Activated T-helper 17 cell treated with anti-CD3 and anti-CD28 coated beads, Interleukin-2, amount 50 U/mL, for 72 hours (primary cell): ENCODE results near the gene OLFM3. TPM values are rescaled to one million over a fixed set of nuclear protein-coding genes. Genes with fewer than 3 reads are reported as not detected.

ENCODE experiments used
- ATAC-seq: fragments of 150-1000 bp; cut with Tn5 transposase; replicated peaks from 2 replicates; pipeline ENCODE4 v1.10.0; 2021; ENCODE audit warnings: mild to moderate bottlenecking, moderate library complexity
- H3K27ac Mint-ChIP-seq: one replicate; pipeline ENCODE4 v1.8.0; 2022; ENCODE audit warnings: mixed read lengths
- H3K27me3 Mint-ChIP-seq: one replicate; pipeline ENCODE4 v1.8.0; 2022; ENCODE audit warnings: mixed read lengths
- H3K36me3 Mint-ChIP-seq: one replicate; pipeline ENCODE4 v1.8.0; 2022; ENCODE audit warnings: low read depth, mild to moderate bottlenecking, mixed read lengths
- H3K4me1 Mint-ChIP-seq: one replicate; pipeline ENCODE4 v1.8.0; 2022; ENCODE audit warnings: mixed read lengths
- H3K4me3 Mint-ChIP-seq: one replicate; pipeline ENCODE4 v1.8.0; 2022; ENCODE audit warnings: mild to moderate bottlenecking, mixed read lengths
- H3K9me3 Mint-ChIP-seq: one replicate; pipeline ENCODE4 v1.8.0; 2022; ENCODE audit warnings: mixed read lengths
- total RNA-seq, 2 donors: library from RNA; stranded (reverse); gene quantifications; one replicate each; pipeline ENCODE4 v1.2.3, GENCODE V29; 2022

The OLFM3 gene
- total RNA-seq, result not detected

DNA sequence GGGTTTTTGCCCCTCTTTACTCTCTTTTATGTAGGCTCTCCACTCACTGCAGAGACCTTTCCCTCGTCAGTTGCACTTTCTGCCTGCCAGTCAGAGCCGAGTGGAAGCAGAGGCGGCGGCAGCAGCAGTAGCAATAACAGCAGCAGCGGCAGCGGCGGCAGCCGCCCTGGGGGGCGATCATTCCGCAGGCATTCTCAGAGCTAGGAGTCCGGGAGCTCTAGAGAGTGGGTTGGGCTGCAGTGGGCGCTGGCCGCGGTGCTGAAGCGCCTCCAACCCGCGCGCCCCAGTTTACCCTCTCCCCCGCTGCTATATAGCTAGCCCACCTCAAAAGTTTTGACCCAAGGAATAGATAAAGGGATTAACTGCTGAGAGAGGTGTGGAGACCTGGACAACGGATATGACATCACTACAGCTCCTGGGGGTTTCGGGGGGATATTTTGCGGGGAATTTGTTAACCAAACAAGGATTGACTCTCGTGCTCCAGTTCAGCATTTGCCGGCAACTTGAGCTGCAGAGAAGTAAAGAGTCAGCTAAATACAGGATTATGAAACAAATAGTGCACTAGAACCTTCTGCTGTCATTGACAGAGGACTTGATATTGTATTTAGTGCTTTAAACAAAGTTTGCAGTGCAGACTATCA is at the start of gene OLFM3:
TSS of gene OLFM3 (minus strand) at position 102 of the 641 bp plus-strand sequence.
- H3K36me3 Mint-ChIP-seq, result no peaks in the 10 kb centered on the region
- no peaks in the 10 kb centered on the region for H3K9me3 Mint-ChIP-seq
- peaks cover 12% of the 10 kb centered on the region for H3K27me3 Mint-ChIP-seq
- no peaks in the 10 kb centered on the region for H3K4me1 Mint-ChIP-seq
- ATAC-seq, result no peak
- no peak within 1 kb of the TSS for H3K4me3 Mint-ChIP-seq
- H3K27ac Mint-ChIP-seq, result no peak within 1 kb of the TSS

GRCh38 chr1:102045752-102046151 is 49.0 kb upstream of the OLFM3 start:
- H3K27ac Mint-ChIP-seq, result no peak overlapping the region
- H3K27me3 Mint-ChIP-seq, result no peaks in the 10 kb centered on the region
- ATAC-seq, result no peak
- H3K9me3 Mint-ChIP-seq, result no peaks in the 10 kb centered on the region
- H3K36me3 Mint-ChIP-seq, result no peaks in the 10 kb centered on the region
- no peaks in the 10 kb centered on the region for H3K4me1 Mint-ChIP-seq
- no peak overlapping the region for H3K4me3 Mint-ChIP-seq

DNA sequence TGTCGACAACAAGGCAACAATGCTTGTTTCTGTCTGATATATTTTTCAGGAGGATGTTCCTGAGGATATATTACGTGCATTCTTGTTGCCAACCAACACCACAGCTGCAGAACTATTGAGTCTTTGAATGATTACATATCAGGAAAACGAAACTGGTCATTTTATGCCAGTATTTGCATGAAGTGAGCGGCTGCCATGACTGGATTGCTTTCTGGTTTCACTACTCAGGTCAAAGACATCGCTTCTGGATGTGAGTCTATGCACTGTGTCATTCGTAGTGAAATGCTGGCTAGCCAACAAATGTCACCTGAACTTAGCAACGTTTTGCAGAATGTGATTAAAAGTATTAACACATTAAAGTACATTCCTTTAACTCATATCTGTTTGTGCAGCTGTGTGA is 35.8 kb upstream of the OLFM3 start:
- Mint-ChIP-seq H3K9me3 (no peaks in the 10 kb centered on the region), H3K4me3 (no peak overlapping the region), H3K4me1 (no peaks in the 10 kb centered on the region), H3K27me3 (no peaks in the 10 kb centered on the region), H3K27ac (no peak overlapping the region), H3K36me3 (no peaks in the 10 kb centered on the region)
- no peak for ATAC-seq

GRCh38 chr1:102019530-102019929 is 22.8 kb upstream of the OLFM3 start:
- Mint-ChIP-seq H3K4me1 (no peaks in the 10 kb centered on the region), H3K36me3 (no peaks in the 10 kb centered on the region), H3K27ac (no peak overlapping the region), H3K27me3 (no peaks in the 10 kb centered on the region), H3K4me3 (no peak overlapping the region), H3K9me3 (no peaks in the 10 kb centered on the region)
- ATAC-seq, result no peak

DNA sequence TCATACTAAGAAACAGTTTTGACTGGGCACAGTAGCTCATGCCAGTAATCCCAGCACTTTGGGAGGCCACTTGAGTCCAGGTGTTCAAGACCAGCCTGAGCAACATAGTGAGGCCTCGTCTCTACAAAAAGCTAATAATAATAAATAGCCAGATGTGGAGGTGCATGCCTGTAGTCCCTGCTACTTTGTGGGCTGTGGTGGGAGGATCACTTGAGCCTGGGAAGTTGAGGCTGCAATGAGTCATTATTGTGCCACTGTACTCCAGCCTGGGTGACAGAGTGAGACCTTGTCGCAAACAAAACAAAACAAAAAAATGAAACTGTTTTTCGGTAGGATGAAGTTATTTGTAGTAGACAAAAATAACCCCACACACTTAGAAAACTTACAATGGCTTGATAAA is 19.0 kb upstream of the OLFM3 start:
- H3K9me3 Mint-ChIP-seq, result no peaks in the 10 kb centered on the region
- no peak overlapping the region for H3K4me3 Mint-ChIP-seq
- H3K4me1 Mint-ChIP-seq, result no peaks in the 10 kb centered on the region
- H3K27me3 Mint-ChIP-seq, result no peaks in the 10 kb centered on the region
- H3K36me3 Mint-ChIP-seq, result no peaks in the 10 kb centered on the region
- H3K27ac Mint-ChIP-seq, result no peak overlapping the region
- ATAC-seq, result no peak

- ATAC-seq, result no peak
- no peak overlapping the region for H3K27ac Mint-ChIP-seq
- H3K27me3 Mint-ChIP-seq, result no peaks in the 10 kb centered on the region
- no peak overlapping the region for H3K4me3 Mint-ChIP-seq
- H3K9me3 Mint-ChIP-seq, result peaks cover 4% of the 10 kb centered on the region
- H3K36me3 Mint-ChIP-seq, result no peaks in the 10 kb centered on the region
- no peaks in the 10 kb centered on the region for H3K4me1 Mint-ChIP-seq
Observed at GRCh38 chr1:102002057-102002456, 5.3 kb upstream of the OLFM3 start.

DNA sequence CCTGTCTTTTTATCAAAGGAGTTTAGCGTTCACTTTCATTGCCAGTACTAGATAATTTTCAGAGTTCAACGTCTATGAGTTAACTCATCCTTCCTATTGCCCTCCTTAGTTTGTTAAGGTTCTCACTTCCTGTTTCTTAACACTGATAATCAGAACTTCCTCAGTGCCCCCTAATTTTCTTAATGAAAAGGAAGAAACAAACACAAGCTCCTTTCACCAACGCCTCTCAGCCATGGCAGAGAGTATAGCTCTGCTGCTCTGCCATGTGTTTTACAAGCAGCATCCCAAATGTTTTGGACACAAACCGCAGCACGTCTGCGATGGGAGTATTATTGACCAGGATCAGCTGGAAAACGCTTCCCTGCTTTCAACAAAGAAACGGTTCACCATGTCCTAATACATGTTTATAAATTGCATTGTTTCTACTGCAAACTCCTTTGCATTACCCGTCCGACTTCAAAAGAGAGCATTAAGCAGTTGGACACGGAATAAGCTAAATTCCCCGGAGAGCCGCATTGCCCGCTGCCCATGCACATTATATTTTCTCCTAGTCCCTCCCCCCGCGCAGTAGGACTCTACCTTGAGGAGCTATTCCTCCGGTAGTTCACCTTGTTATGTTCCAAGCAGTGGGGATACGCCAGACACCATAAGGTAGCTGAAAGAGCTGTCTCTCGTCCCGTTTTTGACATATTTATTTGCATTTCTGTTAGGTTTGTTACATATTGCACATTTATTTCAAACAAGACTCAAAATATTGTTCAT is 561 bp downstream of the OLFM3 start:
- Mint-ChIP-seq H3K27ac (no peak overlapping the region), H3K27me3 (peaks cover 12% of the 10 kb centered on the region), H3K4me1 (no peaks in the 10 kb centered on the region), H3K4me3 (no peak overlapping the region), H3K36me3 (no peaks in the 10 kb centered on the region), H3K9me3 (no peaks in the 10 kb centered on the region)
- no peak for ATAC-seq

- Mint-ChIP-seq H3K36me3 (no peaks in the 10 kb centered on the region), H3K27ac (no peak overlapping the region), H3K9me3 (no peaks in the 10 kb centered on the region), H3K4me1 (no peaks in the 10 kb centered on the region), H3K4me3 (no peak overlapping the region), H3K27me3 (peaks cover 12% of the 10 kb centered on the region)
- no peak for ATAC-seq
Observed at GRCh38 chr1:101993710-101994109, 3.0 kb downstream of the OLFM3 start.

- H3K4me3 Mint-ChIP-seq, result no peak overlapping the region
- no peak overlapping the region for H3K27ac Mint-ChIP-seq
- no peaks in the 10 kb centered on the region for H3K4me1 Mint-ChIP-seq
- H3K27me3 Mint-ChIP-seq, result peaks cover 12% of the 10 kb centered on the region
- no peaks in the 10 kb centered on the region for H3K9me3 Mint-ChIP-seq
- H3K36me3 Mint-ChIP-seq, result no peaks in the 10 kb centered on the region
- ATAC-seq, result no peak
Observed at GRCh38 chr1:101992821-101993575, 3.7 kb downstream of the OLFM3 start.

GRCh38 chr1:101980974-101981373 is 15.8 kb downstream of the OLFM3 start:
- Mint-ChIP-seq H3K27ac (no peak overlapping the region), H3K4me3 (no peak overlapping the region), H3K27me3 (no peaks in the 10 kb centered on the region), H3K36me3 (no peaks in the 10 kb centered on the region), H3K9me3 (no peaks in the 10 kb centered on the region), H3K4me1 (no peaks in the 10 kb centered on the region)
- ATAC-seq, result no peak

DNA sequence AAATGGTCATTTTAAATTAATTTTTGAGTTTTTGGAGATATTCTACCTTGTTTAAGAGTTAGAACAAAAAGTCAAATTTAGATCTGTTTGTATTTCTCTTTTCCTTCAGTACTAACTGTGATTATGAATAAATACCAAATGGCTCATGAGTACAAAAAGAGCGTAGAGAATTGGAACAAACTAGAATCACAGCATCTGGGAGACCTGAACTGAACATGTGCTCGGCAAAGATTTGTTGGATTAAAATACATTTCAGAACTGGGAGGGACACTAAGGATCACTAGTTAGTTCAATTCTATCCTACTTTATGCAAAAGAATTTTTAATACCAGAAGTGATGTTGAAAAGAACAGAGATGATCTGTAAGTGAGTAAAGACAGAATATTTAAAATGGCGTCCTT is 19.5 kb downstream of the OLFM3 start:
- no peak for ATAC-seq
- Mint-ChIP-seq H3K27ac (no peak overlapping the region), H3K27me3 (no peaks in the 10 kb centered on the region), H3K4me1 (no peaks in the 10 kb centered on the region), H3K9me3 (no peaks in the 10 kb centered on the region), H3K36me3 (no peaks in the 10 kb centered on the region), H3K4me3 (no peak overlapping the region)

- Mint-ChIP-seq H3K36me3 (no peaks in the 10 kb centered on the region), H3K9me3 (no peaks in the 10 kb centered on the region), H3K4me1 (no peaks in the 10 kb centered on the region), H3K4me3 (no peak overlapping the region), H3K27ac (no peak overlapping the region), H3K27me3 (no peaks in the 10 kb centered on the region)
- no peak for ATAC-seq
Observed at GRCh38 chr1:101976161-101976560, 20.6 kb downstream of the OLFM3 start.

DNA sequence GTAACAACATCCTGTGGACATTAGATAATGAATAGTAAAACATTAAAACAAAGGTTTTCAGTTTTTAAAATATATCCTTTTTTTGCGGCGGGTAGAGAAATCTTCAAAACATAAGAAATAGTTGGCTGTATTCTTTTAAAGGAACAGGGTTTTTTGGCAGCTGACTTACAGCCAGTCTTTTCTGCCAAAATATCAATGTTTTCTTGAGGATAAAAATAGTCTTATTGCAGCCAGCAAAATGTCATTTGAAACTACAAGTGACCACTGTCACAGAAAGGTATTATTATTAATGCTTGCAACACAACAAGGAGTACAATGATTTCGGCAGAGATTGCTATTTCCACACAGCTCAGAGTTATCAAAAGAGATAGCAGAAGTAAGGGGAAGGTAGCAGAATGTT is 21.4 kb downstream of the OLFM3 start:
- Mint-ChIP-seq H3K4me1 (no peaks in the 10 kb centered on the region), H3K4me3 (no peak overlapping the region), H3K27ac (no peak overlapping the region), H3K9me3 (no peaks in the 10 kb centered on the region), H3K36me3 (no peaks in the 10 kb centered on the region), H3K27me3 (no peaks in the 10 kb centered on the region)
- ATAC-seq, result no peak

- Mint-ChIP-seq H3K27ac (no peak overlapping the region), H3K9me3 (no peaks in the 10 kb centered on the region), H3K27me3 (no peaks in the 10 kb centered on the region), H3K4me3 (no peak overlapping the region), H3K4me1 (no peaks in the 10 kb centered on the region), H3K36me3 (no peaks in the 10 kb centered on the region)
- no peak for ATAC-seq
Observed at GRCh38 chr1:101974599-101975274, 22.0 kb downstream of the OLFM3 start.
